ENCODE measurements around the gene GDF7. TPM values are rescaled to one million over a fixed set of nuclear protein-coding genes. Genes with fewer than 3 reads are reported as not detected.

The GDF7 gene
- total RNA-seq, 3 donors from 2014 or later: 0.14 to 0.73 (median 0.14) TPM

DNA sequence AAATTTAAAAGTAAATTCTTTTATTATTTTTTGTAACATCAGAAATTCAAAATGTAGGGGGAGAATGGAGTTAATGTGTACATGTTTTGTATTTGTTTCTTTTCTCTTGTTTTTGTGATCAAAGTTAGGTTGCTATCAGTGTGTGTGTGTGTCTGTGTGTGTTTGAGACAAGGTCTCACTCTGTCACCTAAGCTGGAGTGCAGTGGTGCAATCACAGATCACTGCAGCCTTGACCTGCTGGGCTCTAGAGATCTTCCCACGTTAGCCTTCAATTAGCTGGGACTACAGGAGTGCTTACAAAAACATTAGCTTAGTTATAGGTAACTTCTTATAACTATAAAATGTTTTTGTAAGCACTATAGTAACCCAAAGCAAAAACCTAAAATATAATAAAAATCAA is 50.7 kb downstream of the GDF7 start:
- Histone ChIP-seq H3K36me3 (ENCODE audit: low read depth) (no peaks in the 10 kb centered on the region), H3K4me3 (no peak overlapping the region), H3K9me3 (peaks cover 4% of the 10 kb centered on the region), H3K4me1 (ENCODE audit: low read depth) (no peaks in the 10 kb centered on the region)
- ATAC-seq (no peak), DNase-seq (no peak)
- TF ChIP-seq, protein P1, sequence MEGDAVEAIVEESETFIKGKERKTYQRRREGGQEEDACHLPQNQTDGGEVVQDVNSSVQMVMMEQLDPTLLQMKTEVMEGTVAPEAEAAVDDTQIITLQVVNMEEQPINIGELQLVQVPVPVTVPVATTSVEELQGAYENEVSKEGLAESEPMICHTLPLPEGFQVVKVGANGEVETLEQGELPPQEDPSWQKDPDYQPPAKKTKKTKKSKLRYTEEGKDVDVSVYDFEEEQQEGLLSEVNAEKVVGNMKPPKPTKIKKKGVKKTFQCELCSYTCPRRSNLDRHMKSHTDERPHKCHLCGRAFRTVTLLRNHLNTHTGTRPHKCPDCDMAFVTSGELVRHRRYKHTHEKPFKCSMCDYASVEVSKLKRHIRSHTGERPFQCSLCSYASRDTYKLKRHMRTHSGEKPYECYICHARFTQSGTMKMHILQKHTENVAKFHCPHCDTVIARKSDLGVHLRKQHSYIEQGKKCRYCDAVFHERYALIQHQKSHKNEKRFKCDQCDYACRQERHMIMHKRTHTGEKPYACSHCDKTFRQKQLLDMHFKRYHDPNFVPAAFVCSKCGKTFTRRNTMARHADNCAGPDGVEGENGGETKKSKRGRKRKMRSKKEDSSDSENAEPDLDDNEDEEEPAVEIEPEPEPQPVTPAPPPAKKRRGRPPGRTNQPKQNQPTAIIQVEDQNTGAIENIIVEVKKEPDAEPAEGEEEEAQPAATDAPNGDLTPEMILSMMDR (IDR thresholded peaks at IDR 0.05): no peak
- intact Hi-C loops (cut with DNase I, micrococcal nuclease): no loop called here

DNA sequence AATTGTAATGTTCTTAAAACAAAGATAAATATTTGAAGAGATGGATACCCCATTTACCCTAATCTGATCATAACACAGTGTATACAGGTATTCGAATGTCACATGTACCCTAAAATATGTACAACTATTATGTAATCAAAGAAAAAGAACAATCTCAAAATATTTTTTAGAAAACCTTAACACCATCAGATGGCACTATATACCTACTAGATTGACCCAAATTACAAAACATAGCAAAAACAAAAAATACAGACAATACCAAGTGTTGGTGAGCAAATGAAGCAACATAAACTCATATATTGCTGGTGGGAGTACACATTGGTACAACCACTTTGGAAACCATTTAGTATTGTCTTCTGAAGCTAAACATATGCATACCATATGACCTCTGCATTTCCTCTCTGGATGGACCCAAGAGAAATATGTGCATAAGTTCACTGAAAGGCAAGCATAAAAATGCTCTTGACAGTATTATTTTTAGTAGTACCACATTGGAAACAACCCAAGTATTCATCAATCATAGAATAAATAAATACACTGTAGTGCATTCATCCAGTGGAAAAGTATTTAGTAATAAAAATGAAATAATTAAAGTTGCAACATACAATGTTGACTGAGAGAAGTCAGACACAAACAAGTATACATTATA is 55.8 kb downstream of the GDF7 start:
- Histone ChIP-seq H3K4me1 (ENCODE audit: low read depth) (no peaks in the 10 kb centered on the region), H3K9me3 (peaks cover 4% of the 10 kb centered on the region), H3K36me3 (ENCODE audit: low read depth) (no peaks in the 10 kb centered on the region), H3K4me3 (no peak overlapping the region)
- intact Hi-C loops (cut with DNase I, micrococcal nuclease): no loop called here
- TF ChIP-seq, protein P1 (IDR thresholded peaks at IDR 0.05): no peak
- DNase-seq: no peak
- no peak for ATAC-seq

DNA sequence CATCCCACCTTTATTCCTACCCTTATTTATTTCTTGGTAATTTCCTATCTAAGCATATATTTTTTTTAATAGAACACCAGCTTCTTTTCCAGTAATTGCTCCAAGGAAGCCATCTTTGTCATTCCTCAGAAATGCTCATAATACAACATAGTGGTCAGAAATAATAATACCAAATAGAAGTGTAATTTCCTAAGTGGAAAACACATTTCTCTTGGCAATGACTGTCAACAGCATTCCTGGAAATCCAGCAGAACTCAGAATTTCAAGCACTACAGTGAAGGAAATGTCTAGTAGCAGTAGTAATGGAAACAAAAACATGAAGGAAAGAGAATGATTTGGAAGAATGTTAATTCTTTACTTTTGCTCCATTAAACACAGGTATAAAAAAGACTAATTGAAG is 56.6 kb downstream of the GDF7 start:
- intact Hi-C loops (cut with DNase I, micrococcal nuclease): no loop called here
- Histone ChIP-seq H3K4me1 (ENCODE audit: low read depth) (no peaks in the 10 kb centered on the region), H3K4me3 (no peak overlapping the region), H3K9me3 (no peaks in the 10 kb centered on the region), H3K36me3 (ENCODE audit: low read depth) (no peaks in the 10 kb centered on the region)
- DNase-seq (no peak), ATAC-seq (no peak)
- TF ChIP-seq, protein P1 (IDR thresholded peaks at IDR 0.05): no peak

DNA sequence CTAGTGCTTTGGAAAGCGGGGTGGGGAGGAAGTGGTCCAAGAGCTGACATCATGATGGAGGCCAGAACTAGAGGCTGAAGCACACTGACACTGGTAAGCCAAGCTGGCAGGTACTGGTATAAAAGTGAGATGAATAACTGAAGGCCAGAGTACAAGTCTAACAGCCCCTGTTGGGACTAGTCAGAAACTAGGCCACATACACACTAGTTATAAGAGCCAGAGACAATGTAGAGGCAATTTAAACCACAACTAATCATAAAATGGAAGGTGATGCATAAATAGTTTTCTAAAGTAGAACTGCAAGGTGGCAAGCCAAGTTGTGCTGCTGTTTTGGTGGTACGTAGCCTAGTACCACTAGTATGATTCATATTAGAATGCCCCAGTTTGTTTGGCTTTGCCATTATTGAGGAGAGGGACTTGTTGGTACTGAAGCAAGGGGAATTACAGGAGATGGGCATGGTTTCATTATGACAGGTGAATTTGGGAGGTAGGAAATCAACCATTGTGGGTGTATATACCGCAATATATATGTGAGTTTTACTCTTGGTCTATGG is 57.6 kb downstream of the GDF7 start:
- ATAC-seq: no peak
- intact Hi-C loops (cut with DNase I, micrococcal nuclease): no loop called here
- Histone ChIP-seq H3K4me1 (ENCODE audit: low read depth) (no peaks in the 10 kb centered on the region), H3K36me3 (ENCODE audit: low read depth) (no peaks in the 10 kb centered on the region), H3K9me3 (no peaks in the 10 kb centered on the region), H3K4me3 (no peak overlapping the region)
- TF ChIP-seq, protein P1 (IDR thresholded peaks at IDR 0.05): no peak
- no peak for DNase-seq

DNA sequence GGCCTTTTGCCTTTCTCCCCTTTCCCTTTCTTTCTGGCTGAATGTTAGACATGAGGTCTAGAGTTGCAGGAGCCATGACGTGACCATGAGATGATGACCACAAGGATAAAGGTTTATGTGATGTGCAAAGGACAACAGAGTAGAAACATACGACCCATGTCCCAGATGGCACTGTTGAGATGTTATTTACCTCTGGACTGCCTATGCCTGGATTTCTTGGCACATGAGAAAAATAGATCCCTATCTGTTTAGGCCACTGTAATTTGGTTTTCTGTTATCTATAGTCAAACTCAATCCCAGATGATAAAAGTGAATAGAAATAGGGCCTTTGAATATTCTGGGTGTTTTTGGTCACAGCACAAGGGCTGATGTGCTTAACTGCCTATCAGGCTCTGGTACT is 58.8 kb downstream of the GDF7 start:
- no peak for DNase-seq
- TF ChIP-seq, protein P1 (IDR thresholded peaks at IDR 0.05): no peak
- no peaks in the 10 kb centered on the region for H3K4me1 ChIP-seq (ENCODE audit: low read depth)
- intact Hi-C loops (cut with DNase I, micrococcal nuclease): no loop called here
- H3K4me3 ChIP-seq: no peak overlapping the region
- no peak for ATAC-seq
- no peaks in the 10 kb centered on the region for H3K36me3 ChIP-seq (ENCODE audit: low read depth)
- H3K9me3 ChIP-seq: no peaks in the 10 kb centered on the region
